Kidney (tissue), 14 donors: Measurements from ENCODE around the gene MRPS9. TPM values are rescaled to one million over a fixed set of nuclear protein-coding genes. Genes with fewer than 3 reads are reported as not detected.
A peak's percentile ranks its signal among the peaks of the same experiment; 100 is the strongest.

Experiments used
- DNase-seq, 5 donors: peaks; one replicate each; pipeline ENCODE4 v3.0.0-alpha.2; 2013 to 2020
- FAIRE-seq: peaks from 2 replicates; lab custom pipeline; 2012; peaks lifted over from hg19 to GRCh38; lab: Jason Lieb, UNC
- H3K27ac ChIP-seq, 2 donors: one replicate each; pipeline ENCODE4 v1.7.0; 2013; ENCODE audit warnings: low read depth in 2 of 2, low read length in 2 of 2, inconsistent platforms in 1 of 2
- H3K27me3 ChIP-seq: one replicate; pipeline ENCODE4 v1.7.1; 2013; ENCODE audit warnings: low read length, inconsistent platforms; ENCODE audit not compliant: control insufficient read depth, insufficient read depth
- H3K36me3 ChIP-seq, 3 donors: one replicate each; pipeline versions ENCODE4 v1.7.0 to v1.7.1; 2013; ENCODE audit warnings: low read length in 3 of 3, control low read depth in 1 of 3, inconsistent platforms in 1 of 3; ENCODE audit not compliant: insufficient read depth in 3 of 3, control insufficient read depth in 2 of 3
- H3K4me1 ChIP-seq, 3 donors: one replicate each; pipeline versions ENCODE4 v1.7.0 to v1.7.1; 2013; ENCODE audit warnings: low read length in 3 of 3, inconsistent platforms in 1 of 3, low read depth in 1 of 3; ENCODE audit not compliant: control insufficient read depth in 2 of 3, insufficient read depth in 2 of 3
- H3K4me3 ChIP-seq, 3 donors: one replicate each; pipeline versions ENCODE4 v1.7.0 to v1.8.1; 2013; ENCODE audit warnings: low read length in 3 of 3, control low read depth in 1 of 3, inconsistent platforms in 1 of 3
- H3K9ac ChIP-seq, 3 donors: one replicate each; pipeline versions ENCODE4 v1.7.0 to v1.7.1; 2013; ENCODE audit warnings: low read length in 3 of 3, control low read depth in 1 of 3, inconsistent platforms in 1 of 3
- H3K9me3 ChIP-seq, 3 donors: one replicate each; pipeline versions ENCODE4 v1.7.0 to v1.7.1; 2013; ENCODE audit warnings: low read length in 3 of 3, control low read depth in 1 of 3, inconsistent platforms in 1 of 3; ENCODE audit not compliant: control insufficient read depth in 2 of 3, insufficient read depth in 1 of 3
- intact Hi-C: fragments of 100-400 bp; cut with DNase I; formaldehyde crosslinking; loops from one replicate; pipeline ENCODE4 v1.11.1; 2022
- polyA plus RNA-seq: library from polyadenylated mRNA; stranded (reverse); fragments of 350-450 nt; fragmentation: Illumina TruSeq; extraction: RNeasy Lipid Tissue Mini Kit (QIAGEN cat#74804); gene quantifications from one replicate; pipeline ENCODE4 v1.2.3, GENCODE V29; 2014; ENCODE audit warnings: low read depth, low replicate concordance; ENCODE audit not compliant: insufficient read depth
- total RNA-seq: library from RNA; stranded (reverse); fragmentation: NEBNext Ultra II Directional; extraction: Animal tissue kit (Norgen Biotek cat#: 25700); gene quantifications from one replicate; pipeline ENCODE4 v1.2.1, GENCODE V29; 2021
- TF ChIP-seq, protein P1 (sequence below): IDR thresholded peaks from 3 replicates; pipeline ENCODE4 v1.5.1; 2012; ENCODE audit warnings: mild to moderate bottlenecking, moderate library complexity, borderline replicate concordance; ENCODE audit not compliant: insufficient read depth; ENCODE audit errors: extremely low read depth
- donor health status: control.
- donor health status: control.
- donor health status: control.
- donor health status: control.
- donor health status: control.
- donor health status: DM: yes; HTN: yes; CAD: no.
- donor health status: Normal renal cell carcinoma (clear cell type).

The MRPS9 gene
- total and polyA plus RNA-seq, 2 donors from 2014 or later = 23.3 to 60.9 TPM

DNA sequence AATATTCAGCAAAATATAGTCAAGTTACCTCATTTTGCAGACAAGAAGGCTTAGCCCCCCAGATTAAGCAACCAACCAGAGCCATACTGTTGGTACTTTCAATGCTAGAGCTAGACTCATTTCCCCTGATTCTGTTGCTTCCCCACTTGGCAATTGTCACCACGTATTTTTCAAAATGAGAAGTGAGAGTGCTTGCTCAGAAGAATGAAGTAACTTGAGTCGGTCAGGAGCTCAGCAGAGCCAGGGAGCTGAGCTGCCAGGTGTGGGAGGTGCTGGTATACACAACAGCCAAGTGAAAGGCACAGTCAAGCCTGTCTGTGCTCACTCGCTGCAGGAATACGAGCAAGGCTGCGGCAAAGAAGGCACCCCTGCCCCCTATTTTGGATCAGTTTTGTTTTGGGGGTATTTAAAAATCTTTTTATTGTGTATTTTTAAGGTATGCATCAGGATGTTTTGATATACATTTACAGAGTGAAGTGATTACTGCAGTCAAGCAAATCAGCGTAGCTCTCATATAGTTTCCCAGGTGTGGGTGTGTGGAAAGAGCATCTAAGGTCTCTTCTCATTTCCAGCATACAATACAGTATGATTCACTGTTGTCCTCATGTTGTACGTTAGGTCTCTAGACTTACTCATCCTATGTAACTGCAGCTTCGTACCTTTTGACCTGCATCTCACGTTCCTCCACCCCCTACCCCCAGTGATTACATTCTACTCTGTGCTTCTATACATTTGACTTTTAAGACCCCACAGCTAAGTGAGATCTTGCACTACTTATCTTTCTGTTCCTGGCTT is 62.4 kb downstream of the MRPS9 start:
- intact Hi-C loops = no loop called here
- DNase-seq (peak in 3 of 5 donors; percentile 66 to 73 (median 72)), FAIRE-seq (no peak)
- no peak overlapping the region for H3K4me3 ChIP-seq
- TF ChIP-seq, protein P1, sequence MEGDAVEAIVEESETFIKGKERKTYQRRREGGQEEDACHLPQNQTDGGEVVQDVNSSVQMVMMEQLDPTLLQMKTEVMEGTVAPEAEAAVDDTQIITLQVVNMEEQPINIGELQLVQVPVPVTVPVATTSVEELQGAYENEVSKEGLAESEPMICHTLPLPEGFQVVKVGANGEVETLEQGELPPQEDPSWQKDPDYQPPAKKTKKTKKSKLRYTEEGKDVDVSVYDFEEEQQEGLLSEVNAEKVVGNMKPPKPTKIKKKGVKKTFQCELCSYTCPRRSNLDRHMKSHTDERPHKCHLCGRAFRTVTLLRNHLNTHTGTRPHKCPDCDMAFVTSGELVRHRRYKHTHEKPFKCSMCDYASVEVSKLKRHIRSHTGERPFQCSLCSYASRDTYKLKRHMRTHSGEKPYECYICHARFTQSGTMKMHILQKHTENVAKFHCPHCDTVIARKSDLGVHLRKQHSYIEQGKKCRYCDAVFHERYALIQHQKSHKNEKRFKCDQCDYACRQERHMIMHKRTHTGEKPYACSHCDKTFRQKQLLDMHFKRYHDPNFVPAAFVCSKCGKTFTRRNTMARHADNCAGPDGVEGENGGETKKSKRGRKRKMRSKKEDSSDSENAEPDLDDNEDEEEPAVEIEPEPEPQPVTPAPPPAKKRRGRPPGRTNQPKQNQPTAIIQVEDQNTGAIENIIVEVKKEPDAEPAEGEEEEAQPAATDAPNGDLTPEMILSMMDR = no peak
- H3K36me3 ChIP-seq = peaks cover 3 to 12% (median 5%) of the 10 kb centered on the region in 3 donors
- H3K9ac ChIP-seq = no peak overlapping the region
- no peak overlapping the region for H3K27ac ChIP-seq
- H3K27me3 ChIP-seq = no peaks in the 10 kb centered on the region
- H3K4me1 ChIP-seq = no peaks in the 10 kb centered on the region
- H3K9me3 ChIP-seq = no peaks in the 10 kb centered on the region

DNA sequence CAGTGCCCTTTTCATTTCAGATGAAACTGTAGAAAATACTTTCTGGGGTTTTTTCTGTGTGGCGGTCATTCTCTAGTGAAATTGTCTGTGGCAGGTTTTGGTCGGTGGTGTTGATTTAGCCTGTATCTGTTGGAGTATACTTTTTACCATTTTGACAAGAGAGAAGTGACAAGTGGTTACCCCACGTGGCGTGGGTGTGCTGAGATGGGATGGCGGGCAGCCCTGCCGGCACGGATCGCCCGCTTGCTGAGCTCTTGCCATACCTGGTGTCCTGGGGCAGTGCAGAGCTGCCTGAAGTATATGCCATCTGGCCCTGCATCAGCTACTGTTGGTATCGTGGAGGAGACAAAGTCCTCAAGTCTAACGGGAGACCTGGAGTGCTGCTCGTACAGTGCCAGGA is 64.1 kb downstream of the MRPS9 start:
- H3K27me3 ChIP-seq = no peaks in the 10 kb centered on the region
- FAIRE-seq (no peak), DNase-seq (no peak)
- no peaks in the 10 kb centered on the region for H3K9me3 ChIP-seq
- no peak overlapping the region for H3K4me3 ChIP-seq
- H3K4me1 ChIP-seq = no peaks in the 10 kb centered on the region
- intact Hi-C loops = no loop called here
- TF ChIP-seq, protein P1 = no peak
- no peak overlapping the region for H3K9ac ChIP-seq
- peaks cover 0 to 12% (median 5%) of the 10 kb centered on the region in 3 donors for H3K36me3 ChIP-seq
- H3K27ac ChIP-seq = no peak overlapping the region

- intact Hi-C loops = no loop called here
- no peak overlapping the region for H3K27ac ChIP-seq
- FAIRE-seq (no peak), DNase-seq (peak in 4 of 5 donors; percentile 82 to 87 (median 84))
- no peak overlapping the region for H3K4me3 ChIP-seq
- TF ChIP-seq, protein P1 = no peak
- peaks cover 0 to 12% (median 3%) of the 10 kb centered on the region in 3 donors for H3K36me3 ChIP-seq
- H3K9ac ChIP-seq = no peak overlapping the region
- no peaks in the 10 kb centered on the region for H3K27me3 ChIP-seq
- H3K9me3 ChIP-seq = no peaks in the 10 kb centered on the region
- H3K4me1 ChIP-seq = no peaks in the 10 kb centered on the region
These were observed 65.1 kb downstream of the MRPS9 start for GRCh38 chr2:105102963-105103421.
